Activated CD4-positive, alpha-beta T cell treated with anti-CD3 and anti-CD28 coated beads for 36 hours (primary cell): ENCODE results near the gene BEST3. TPM values are rescaled to one million over a fixed set of nuclear protein-coding genes. Genes with fewer than 3 reads are reported as not detected.
A peak's percentile ranks its signal among the peaks of the same experiment; 100 is the strongest.

Experiments
- ATAC-seq: fragments of 200-7000 bp; cut with Tn5 transposase; one replicate; pipeline ENCODE4 v1.10.0; 2021; ENCODE audit warnings: mild to moderate bottlenecking, moderate library complexity
- CTCF ChIA-PET: fragments of 350-600 bp; sonication (Branson Sonifier 250); formaldehyde crosslinking; loops from one replicate; lab custom pipeline; 2021; ENCODE audit warnings: antibody characterized with exemption; lab: Charles Lee
- POLR2A ChIA-PET: fragments of 350-600 bp; sonication (Branson Sonifier 250); formaldehyde crosslinking; loops from one replicate; lab custom pipeline; 2021; ENCODE audit warnings: antibody characterized with exemption, inconsistent platforms; lab: Charles Lee
- DNase-seq: peaks from one replicate; pipeline ENCODE4 v3.0.0-alpha.2; 2020
- H3K27ac Mint-ChIP-seq: one replicate; pipeline ENCODE4 v1.8.0; 2021; ENCODE audit warnings: mixed read lengths
- H3K27me3 Mint-ChIP-seq: one replicate; pipeline ENCODE4 v1.8.0; 2021; ENCODE audit warnings: mixed read lengths
- H3K36me3 Mint-ChIP-seq: one replicate; pipeline ENCODE4 v1.8.0; 2021; ENCODE audit warnings: low read depth, mixed read lengths
- H3K4me1 Mint-ChIP-seq: one replicate; pipeline ENCODE4 v1.8.0; 2021; ENCODE audit warnings: mixed read lengths
- H3K4me3 Mint-ChIP-seq: one replicate; pipeline ENCODE4 v1.8.0; 2021; ENCODE audit warnings: mild to moderate bottlenecking, moderate library complexity, mixed read lengths
- H3K9me3 Mint-ChIP-seq: one replicate; pipeline ENCODE4 v1.8.0; 2021; ENCODE audit warnings: low read depth, mixed read lengths
- intact Hi-C, 2 experiments: fragments of 100-400 bp; cut with DNase I in 1 of 2; cut with micrococcal nuclease in 1 of 2; formaldehyde crosslinking; loops; one replicate each; pipeline versions ENCODE4 v1.14.2 to v1.15.1; 2022 to 2024; cut with DNase I, micrococcal nuclease
- total RNA-seq, 2 experiments: library from RNA; stranded (reverse); gene quantifications; one replicate each; pipeline ENCODE4 v1.2.3, GENCODE V29; 2021

Gene BEST3
- not detected for total RNA-seq

DNA sequence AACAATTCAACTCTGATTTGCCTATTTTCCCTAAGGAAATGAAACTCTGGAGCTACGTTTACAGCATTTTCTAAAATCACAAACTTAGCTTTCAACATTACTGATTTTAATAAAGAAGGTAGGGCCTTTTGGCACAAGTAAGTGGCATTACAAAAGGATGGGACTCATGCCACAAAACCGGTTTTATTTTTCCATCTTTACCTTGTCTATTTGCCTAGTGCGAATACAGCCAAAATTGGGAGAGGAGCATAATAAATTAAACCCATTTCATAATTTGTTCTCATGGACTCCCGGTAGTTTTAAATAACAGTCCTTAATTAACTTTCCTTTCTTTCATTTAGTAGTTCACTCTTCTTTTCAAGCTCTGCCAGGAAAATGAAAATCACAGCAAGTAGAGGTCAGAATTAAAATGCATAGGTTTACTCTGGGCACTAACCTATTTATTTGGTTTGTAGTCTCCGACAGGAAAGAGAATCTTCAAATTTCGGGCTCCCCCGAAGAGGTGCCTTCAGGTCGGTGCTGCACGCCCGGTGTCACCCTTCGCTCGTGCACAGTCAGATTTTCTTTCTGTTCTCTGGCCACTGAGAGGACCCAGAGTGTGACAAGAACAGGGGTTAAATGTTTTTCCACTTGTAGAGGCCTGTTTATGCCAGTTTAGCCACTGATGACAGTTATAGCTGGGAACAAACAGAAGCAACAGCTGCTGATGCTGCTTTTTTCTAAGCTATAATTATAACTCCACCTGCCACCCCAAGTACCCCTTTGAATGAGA, at the start of gene BEST3:
Gene BEST3, minus strand, starts transcription at position 535 of the 772 bp plus-strand sequence. CDS start 1,505 bp downstream, outside the sequence.
- no peak within 1 kb of the TSS for H3K4me3 Mint-ChIP-seq
- POLR2A ChIA-PET = no interaction called here
- intact Hi-C loops = no loop called here
- ATAC-seq (no peak), DNase-seq (no peak)
- CTCF ChIA-PET = interaction anchor here (0.7 kb wide), 1 partner anchor 554 kb away, joined by 3 read pairs; no protein-coding TSS in a partner anchor
- no peaks in the 10 kb centered on the region for H3K36me3 Mint-ChIP-seq
- no peaks in the 10 kb centered on the region for H3K9me3 Mint-ChIP-seq
- H3K27me3 Mint-ChIP-seq = peaks cover 6% of the 10 kb centered on the region
- H3K4me1 Mint-ChIP-seq = no peaks in the 10 kb centered on the region
- H3K27ac Mint-ChIP-seq = no peak within 1 kb of the TSS

DNA sequence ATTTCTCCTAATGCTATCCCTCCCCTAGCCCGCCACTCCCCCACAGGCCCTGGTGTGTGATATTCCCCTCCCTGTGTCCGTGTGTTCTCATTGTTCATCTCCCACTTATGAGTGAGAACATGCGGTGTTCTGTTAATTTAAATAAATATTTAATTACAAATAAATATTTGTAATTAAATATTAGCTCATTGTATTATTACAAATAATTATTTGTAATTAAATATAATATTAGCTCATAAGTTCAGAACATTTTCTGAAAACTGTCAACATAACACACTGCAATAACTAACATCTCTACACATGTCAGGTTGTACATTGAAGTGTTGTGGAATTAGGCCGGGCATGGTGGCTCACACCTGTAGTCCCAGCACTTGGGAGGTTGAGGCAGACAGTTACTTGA, 45.0 kb upstream of the BEST3 start:
- ChIA-PET CTCF (no interaction called here), POLR2A (no interaction called here)
- no peak for ATAC-seq
- H3K4me1 Mint-ChIP-seq = peaks cover 23% of the 10 kb centered on the region
- no peak for DNase-seq
- H3K36me3 Mint-ChIP-seq = no peaks in the 10 kb centered on the region
- no peaks in the 10 kb centered on the region for H3K27me3 Mint-ChIP-seq
- H3K27ac Mint-ChIP-seq = no peak overlapping the region
- no peak overlapping the region for H3K4me3 Mint-ChIP-seq
- intact Hi-C loops = no loop called here
- H3K9me3 Mint-ChIP-seq = no peaks in the 10 kb centered on the region

DNA sequence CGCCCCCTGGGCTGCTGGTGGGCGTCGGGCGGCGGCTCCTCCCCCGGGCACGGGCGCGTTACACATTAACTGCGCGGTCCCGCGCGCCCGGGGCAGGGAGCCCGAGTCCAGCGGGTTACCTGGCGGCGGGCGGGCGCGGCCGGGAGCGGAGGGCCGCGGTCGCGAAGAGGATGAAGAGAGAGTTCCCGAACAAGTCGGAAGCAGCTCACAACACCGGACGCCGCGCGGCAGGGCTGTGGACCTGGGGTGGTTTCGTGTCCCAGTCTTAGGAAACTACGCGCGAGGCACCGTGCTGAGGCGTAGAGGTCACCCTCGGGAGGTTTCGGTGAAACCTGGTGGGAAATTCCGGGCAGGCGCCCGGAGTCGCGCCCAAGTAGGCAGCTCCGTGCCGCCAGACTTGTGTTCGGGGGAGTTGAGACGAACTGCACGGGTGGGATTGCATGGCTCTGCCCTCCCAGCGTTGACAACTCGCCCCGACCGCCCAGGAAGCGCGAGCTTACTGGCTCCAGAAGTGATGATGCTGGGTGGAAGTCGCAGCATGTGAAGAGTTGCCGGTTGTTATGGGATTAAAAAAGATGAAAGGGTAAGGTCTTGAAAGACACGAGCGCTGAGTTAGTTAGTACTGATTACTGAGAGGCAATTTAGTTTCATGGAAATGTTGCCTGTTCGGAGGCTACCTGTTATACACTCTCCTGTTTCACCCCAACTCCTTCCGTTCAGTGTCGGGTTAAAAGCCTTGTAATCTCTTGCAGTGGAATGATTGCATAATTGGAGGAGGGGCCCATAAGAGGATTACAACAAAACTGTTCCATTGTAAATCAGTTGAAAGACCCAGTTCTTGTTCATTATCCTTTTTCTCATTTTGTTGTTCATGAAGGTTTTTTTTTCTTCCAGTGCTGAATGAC, 40.4 kb upstream of the BEST3 start:
- peak; percentile 36 for ATAC-seq
- CTCF ChIA-PET = interaction anchor here (0.6 to 1.6 kb wide), 6 partner anchors 18 to 407 kb away, joined by 3 to 4 read pairs (median 4); no protein-coding TSS in a partner anchor
- POLR2A ChIA-PET = no interaction called here
- Mint-ChIP-seq H3K27ac (peak overlapping the region; percentile 62), H3K36me3 (no peaks in the 10 kb centered on the region), H3K4me1 (peaks cover 26% of the 10 kb centered on the region), H3K9me3 (no peaks in the 10 kb centered on the region), H3K27me3 (peaks cover 3% of the 10 kb centered on the region), H3K4me3 (peak overlapping the region; percentile 79)
- DNase-seq = peak; percentile 73
- intact Hi-C loops = loop anchor here (1.0 to 10.0 kb wide), 7 partner anchors 155 to 1923 kb away; partner anchors contain the start of genes CCT2 (in 1 of the 2), CPSF6 (in 1 of the 2), KCNMB4 (in 1 of the 2) and NUP107 (in 1 of the 2)

DNA sequence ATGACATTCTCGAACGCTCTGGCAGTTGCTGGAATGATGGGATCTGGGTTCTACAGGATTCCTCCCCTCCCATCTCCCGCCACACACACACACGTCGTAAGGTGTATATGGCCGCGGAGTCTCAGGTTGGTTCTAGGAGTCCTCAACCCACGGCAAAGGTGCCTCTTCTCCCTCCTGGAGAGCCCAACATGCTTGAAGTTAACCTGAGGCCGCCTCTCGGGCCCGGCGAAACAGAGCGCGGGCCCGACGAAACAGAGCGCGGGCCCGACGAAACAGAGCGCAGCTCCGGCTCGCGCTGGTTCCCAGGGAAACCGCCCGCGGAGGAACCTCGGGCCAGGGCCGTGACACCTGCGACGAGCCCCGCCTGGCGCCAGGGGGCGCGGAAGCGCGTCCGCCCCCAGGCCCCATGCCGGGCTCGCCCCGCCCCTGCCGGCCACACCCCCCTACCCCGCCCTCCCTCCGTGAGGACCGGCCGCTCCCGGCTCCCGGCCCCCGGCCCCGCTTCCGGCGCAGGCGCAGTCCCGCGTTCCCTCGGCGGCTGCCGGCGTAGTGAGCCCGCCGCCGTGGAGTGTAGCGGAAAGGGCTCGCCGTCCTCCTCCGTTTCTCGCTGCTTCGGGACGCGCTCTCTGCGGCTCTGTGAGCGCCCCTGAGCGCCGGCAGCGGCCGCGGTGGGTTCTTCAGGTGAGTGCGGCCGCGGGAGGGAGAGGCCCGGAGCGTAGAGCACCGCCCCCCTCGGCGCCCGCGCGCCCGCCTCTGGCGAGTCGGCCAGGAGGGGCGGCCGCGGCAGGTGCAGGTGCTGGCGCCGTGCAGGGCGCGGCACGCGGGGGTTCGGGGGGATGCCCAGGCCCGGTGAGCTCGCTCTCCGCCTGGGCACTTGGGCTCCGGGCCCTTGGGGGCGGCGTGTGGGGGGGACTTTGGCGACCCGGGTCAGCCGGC, 39.5 kb upstream of the BEST3 start, which contains the start of gene RAB3IP:
Gene RAB3IP, plus strand, starts transcription at position 510 of the 936 bp plus-strand sequence. CDS start 16,549 bp downstream, outside the sequence.
- intact Hi-C loops = loop anchor here (1.0 to 10.0 kb wide), 12 partner anchors 153 to 1924 kb away; partner anchors contain the start of genes CCT2 (in 2 of the 2), CNOT2 (in 1 of the 2), CPSF6 (in 1 of the 2) and FRS2 (in 1 of the 2)
- H3K27me3 Mint-ChIP-seq = peaks cover 10% of the 10 kb centered on the region
- CTCF ChIA-PET = interaction anchor here (0.7 to 1.6 kb wide), 6 partner anchors 11 to 406 kb away, joined by 3 to 4 read pairs (median 3); no protein-coding TSS in a partner anchor
- peak within 1 kb of the TSS; percentile 79 for H3K4me3 Mint-ChIP-seq
- peaks cover 26% of the 10 kb centered on the region for H3K4me1 Mint-ChIP-seq
- H3K27ac Mint-ChIP-seq = peak within 1 kb of the TSS; percentile 75
- POLR2A ChIA-PET = interaction anchor here (1.2 kb wide), 1 partner anchor 379 kb away, joined by 4 read pairs; no protein-coding TSS in a partner anchor
- no peaks in the 10 kb centered on the region for H3K9me3 Mint-ChIP-seq
- peak; percentile 97 for DNase-seq
- H3K36me3 Mint-ChIP-seq = no peaks in the 10 kb centered on the region
- ATAC-seq = peak; percentile 88

DNA sequence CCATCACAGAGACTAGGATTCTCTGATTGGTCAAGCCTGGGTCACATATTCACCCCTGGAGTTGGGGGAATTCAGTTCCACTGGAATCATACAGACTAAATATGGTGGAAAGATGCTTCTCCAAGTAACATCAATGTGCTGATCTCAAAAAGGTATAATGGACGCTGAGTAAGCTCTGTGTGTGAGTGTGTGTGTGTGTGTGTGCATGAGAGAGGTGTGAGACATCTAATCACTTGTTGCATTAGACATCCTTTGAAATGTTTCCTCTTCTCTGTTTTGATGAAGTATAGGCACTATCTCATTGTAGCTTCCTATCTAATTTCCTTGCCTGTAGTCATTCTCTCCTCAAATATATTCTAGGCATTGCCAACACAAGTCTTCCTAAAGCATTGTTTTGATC, 34.5 kb upstream of the BEST3 start:
- ATAC-seq = no peak
- no peak for DNase-seq
- Mint-ChIP-seq H3K4me3 (no peak overlapping the region), H3K27ac (no peak overlapping the region), H3K27me3 (peaks cover 12% of the 10 kb centered on the region), H3K36me3 (no peaks in the 10 kb centered on the region), H3K4me1 (peaks cover 3% of the 10 kb centered on the region), H3K9me3 (no peaks in the 10 kb centered on the region)
- POLR2A ChIA-PET = no interaction called here
- intact Hi-C loops = loop anchor here in 1 of 2 experiments (10.0 kb wide), 1 partner anchor 149 kb away; the partner anchor contains the start of gene CCT2
- CTCF ChIA-PET = interaction anchor here (0.7 kb wide), 2 partner anchors 18 to 366 kb away, joined by 3 read pairs; no protein-coding TSS in a partner anchor

DNA sequence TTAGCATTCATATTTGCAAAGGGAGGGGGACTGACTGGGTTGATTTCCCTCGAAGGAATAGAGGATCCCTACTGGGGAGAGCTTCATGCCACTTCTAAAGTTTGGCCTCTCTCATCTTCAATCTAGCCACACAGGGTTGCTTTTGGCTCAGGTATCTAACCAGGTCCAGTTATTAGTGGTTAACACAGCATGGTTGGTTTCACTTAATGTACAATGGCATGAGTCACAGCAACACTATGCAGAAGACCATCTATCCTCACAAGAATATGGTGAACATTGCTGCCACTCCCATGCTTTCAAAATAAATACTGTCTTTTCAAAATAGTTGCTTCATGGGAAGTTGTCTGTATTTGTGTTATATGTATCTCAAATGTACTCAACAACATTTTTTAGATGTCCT, 33.0 kb upstream of the BEST3 start:
- Mint-ChIP-seq H3K27ac (no peak overlapping the region), H3K4me3 (no peak overlapping the region), H3K9me3 (no peaks in the 10 kb centered on the region), H3K27me3 (peaks cover 12% of the 10 kb centered on the region), H3K4me1 (no peaks in the 10 kb centered on the region), H3K36me3 (no peaks in the 10 kb centered on the region)
- ChIA-PET CTCF (interaction anchor here (1.1 kb wide), 1 partner anchor 16 kb away, joined by 3 read pairs; no protein-coding TSS in a partner anchor), POLR2A (no interaction called here)
- no peak for DNase-seq
- no peak for ATAC-seq
- intact Hi-C loops = loop anchor here in 1 of 2 experiments (10.0 kb wide), 1 partner anchor 147 kb away; the partner anchor contains the start of gene CCT2

DNA sequence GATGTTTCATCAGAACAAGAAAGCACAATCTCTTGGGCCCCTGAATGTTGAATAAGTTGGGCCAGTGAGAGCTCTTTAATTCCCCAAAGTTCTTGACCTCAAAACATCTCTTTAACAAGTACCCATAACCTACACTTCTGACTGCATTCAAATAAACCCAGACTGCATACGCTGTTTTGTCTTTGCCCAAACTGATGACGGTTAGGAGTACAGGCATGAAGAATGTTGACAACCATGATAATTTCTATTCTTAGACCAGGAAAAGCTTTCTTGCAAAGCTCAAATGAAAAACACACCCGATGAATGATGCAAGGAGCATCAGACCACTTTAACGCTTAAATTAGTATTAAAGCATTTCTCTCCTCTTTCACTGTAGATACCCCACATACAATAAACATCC, 27.8 kb upstream of the BEST3 start:
- POLR2A ChIA-PET = no interaction called here
- Mint-ChIP-seq H3K27ac (no peak overlapping the region), H3K27me3 (peaks cover 12% of the 10 kb centered on the region), H3K4me1 (no peaks in the 10 kb centered on the region), H3K9me3 (no peaks in the 10 kb centered on the region), H3K4me3 (no peak overlapping the region), H3K36me3 (no peaks in the 10 kb centered on the region)
- ATAC-seq (no peak), DNase-seq (no peak)
- CTCF ChIA-PET = interaction anchor here (0.6 to 1.6 kb wide), 6 partner anchors 8 to 88 kb away, joined by 3 to 5 read pairs (median 4); partner anchors contain the start of gene RAB3IP
- intact Hi-C loops = no loop called here

DNA sequence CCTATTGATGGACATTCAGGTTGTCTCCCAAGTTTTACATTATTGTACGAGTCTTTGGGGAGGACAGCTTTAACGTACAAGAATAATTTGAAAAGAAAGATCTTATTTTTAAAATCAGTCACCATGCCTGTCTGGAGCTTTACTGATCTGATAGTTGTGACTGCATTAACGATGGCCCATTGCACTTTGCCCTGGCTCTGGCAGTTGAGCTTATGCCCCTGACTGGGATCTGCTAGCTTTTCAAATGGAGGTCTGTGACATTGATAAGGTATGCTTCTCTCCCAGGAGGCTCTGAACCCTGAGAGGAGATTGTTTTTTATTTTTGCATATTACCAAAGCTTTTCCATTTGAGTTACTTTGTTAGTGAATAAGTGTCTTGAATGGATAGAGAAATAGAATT, 21.6 kb upstream of the BEST3 start:
- DNase-seq (no peak), ATAC-seq (no peak)
- Mint-ChIP-seq H3K4me3 (no peak overlapping the region), H3K27me3 (peaks cover 12% of the 10 kb centered on the region), H3K27ac (no peak overlapping the region), H3K9me3 (no peaks in the 10 kb centered on the region), H3K36me3 (no peaks in the 10 kb centered on the region), H3K4me1 (no peaks in the 10 kb centered on the region)
- intact Hi-C loops = no loop called here
- POLR2A ChIA-PET = no interaction called here
- CTCF ChIA-PET = no interaction called here

DNA sequence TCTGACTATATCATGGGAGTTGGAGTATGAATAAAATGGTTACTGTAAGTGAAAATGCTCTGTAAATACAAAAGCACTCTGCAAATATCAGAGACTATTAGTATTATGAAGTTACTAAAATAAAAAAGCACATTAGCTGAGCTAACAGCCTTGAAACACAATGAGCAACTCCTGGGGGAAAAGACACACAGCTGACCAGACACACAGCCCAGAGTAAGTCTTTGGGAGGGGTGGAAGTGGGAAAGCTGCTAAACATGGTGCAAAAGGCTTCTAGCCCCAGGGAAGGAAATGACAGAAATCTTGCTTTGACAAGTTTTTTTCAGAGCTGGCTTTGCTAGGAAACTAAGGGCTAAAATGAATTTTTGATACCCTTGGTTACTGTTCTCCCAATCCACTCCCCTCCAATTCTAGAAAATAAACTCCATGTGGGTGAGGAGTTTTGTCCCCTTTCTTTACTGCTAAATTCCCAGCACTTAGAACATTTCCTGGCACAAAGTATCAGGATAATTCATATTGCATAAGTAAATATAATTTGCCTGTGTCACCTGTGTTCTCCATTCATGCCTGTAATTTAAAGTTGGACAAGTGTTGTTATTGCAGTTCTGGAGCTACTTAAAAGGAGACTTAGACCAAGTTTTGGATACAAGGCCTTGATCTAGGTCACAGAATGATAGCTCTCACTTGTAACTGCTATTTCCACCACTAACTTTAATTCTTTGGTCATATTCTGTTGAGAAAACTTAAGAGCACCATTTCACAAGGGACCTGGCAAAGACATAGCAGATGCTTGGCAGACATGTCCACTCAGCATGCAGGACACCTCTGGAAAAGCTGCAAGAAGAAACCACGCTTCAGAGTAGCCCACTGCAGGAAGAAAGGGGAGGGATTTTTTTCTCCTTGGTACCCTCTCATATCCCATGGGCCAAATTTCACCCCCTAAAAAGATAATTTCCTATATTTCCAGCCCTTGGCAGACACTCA, 20.5 kb upstream of the BEST3 start:
- POLR2A ChIA-PET = no interaction called here
- Mint-ChIP-seq H3K27me3 (peaks cover 8% of the 10 kb centered on the region), H3K4me1 (no peaks in the 10 kb centered on the region), H3K27ac (no peak overlapping the region), H3K4me3 (no peak overlapping the region), H3K9me3 (no peaks in the 10 kb centered on the region), H3K36me3 (no peaks in the 10 kb centered on the region)
- DNase-seq (no peak), ATAC-seq (no peak)
- CTCF ChIA-PET = interaction anchor here (1.1 kb wide), 1 partner anchor 14 kb away, joined by 5 read pairs; no protein-coding TSS in a partner anchor
- intact Hi-C loops = no loop called here
